Endodermal cell (in vitro differentiated cells): Measurements from ENCODE around the gene DRICH1. TPM values are rescaled to one million over a fixed set of nuclear protein-coding genes. Genes with fewer than 3 reads are reported as not detected.
"Not testable (repeated sequence)": the region's sequence is repeated elsewhere in the genome, so short reads cannot be mapped to it uniquely, and the experiment has no call there.

ENCODE experiments used
- DNase-seq: peaks from one replicate; pipeline ENCODE4 v3.0.0-alpha.2; 2017
- H3K27ac ChIP-seq: 2 replicates; pipeline ENCODE4 v1.5.1; 2013; ENCODE audit warnings: mild to moderate bottlenecking, low read depth, low read length, moderate library complexity
- H3K27me3 ChIP-seq: 2 replicates; pipeline ENCODE4 v1.6.1; 2013; ENCODE audit warnings: mild to moderate bottlenecking, low read length, moderate library complexity; ENCODE audit not compliant: insufficient read depth, control insufficient read depth, poor library complexity, severe bottlenecking
- H3K36me3 ChIP-seq: 2 replicates; pipeline ENCODE4 v1.7.0; 2013; ENCODE audit warnings: mild to moderate bottlenecking, low read length, moderate library complexity; ENCODE audit not compliant: control insufficient read depth, insufficient read depth
- H3K4me1 ChIP-seq: one replicate; pipeline ENCODE4 v1.7.0; 2013; ENCODE audit warnings: low read length; ENCODE audit not compliant: control insufficient read depth, insufficient read depth
- H3K4me3 ChIP-seq: 2 replicates; pipeline ENCODE4 v1.5.1; 2013; ENCODE audit warnings: mild to moderate bottlenecking, low read length, moderate library complexity
- H3K9ac ChIP-seq: 2 replicates; pipeline ENCODE4 v1.6.1; 2013; ENCODE audit warnings: mild to moderate bottlenecking, low read length, moderate library complexity; ENCODE audit not compliant: poor library complexity, severe bottlenecking; ENCODE audit errors: extremely low read depth
- H3K9me3 ChIP-seq: 2 replicates; pipeline ENCODE4 v1.6.1; 2013; ENCODE audit warnings: mild to moderate bottlenecking, low read length, moderate library complexity; ENCODE audit not compliant: control insufficient read depth
- H3K27ac Mint-ChIP-seq: 2 replicates; pipeline ENCODE4 v1.8.0; 2020; ENCODE audit warnings: mixed read lengths
- H3K27me3 Mint-ChIP-seq: 2 replicates; pipeline ENCODE4 v1.8.0; 2021; ENCODE audit warnings: mild to moderate bottlenecking, mixed read lengths; ENCODE audit not compliant: insufficient read depth
- H3K36me3 Mint-ChIP-seq: 2 replicates; pipeline ENCODE4 v1.8.0; 2020; ENCODE audit warnings: low read depth, mixed read lengths
- H3K4me1 Mint-ChIP-seq: 2 replicates; pipeline ENCODE4 v1.8.0; 2020; ENCODE audit warnings: mixed read lengths
- H3K4me3 Mint-ChIP-seq: 2 replicates; pipeline ENCODE4 v1.8.0; 2020; ENCODE audit warnings: mild to moderate bottlenecking, moderate library complexity, mixed read lengths
- H3K9me3 Mint-ChIP-seq: 2 replicates; pipeline ENCODE4 v1.8.0; 2020; ENCODE audit warnings: mild to moderate bottlenecking, mixed read lengths
- CTCF ChIP-seq: fragments of 200-600 bp; sonication (generic); conservative IDR thresholded peaks from 2 replicates; pipeline ENCODE4 v1.5.0; 2021; ENCODE audit warnings: antibody characterized with exemption, mild to moderate bottlenecking
- WGBS, 2 experiments: methylation state at CpG; one replicate each; pipeline versions ENCODE4 v1.1.5 to v1.1.7; 2013; ENCODE audit warnings: missing lambda C conversion rate in 2 of 2, mixed read lengths in 1 of 2; ENCODE audit not compliant: insufficient coverage in 1 of 2, insufficient read length in 1 of 2; 5-methylcytosine and 5-hydroxymethylcytosine counted together
- total RNA-seq, 2 donors: library from RNA; stranded (reverse); fragmentation: NEBNext Ultra II Directional in 1 of 2; extraction: Animal tissue kit (Norgen Biotek cat#: 25700) in 1 of 2; gene quantifications; 2 replicates in 1 of 2; 3 replicates in 1 of 2; pipeline ENCODE4 v1.2.1, GENCODE V29; 2021

Gene DRICH1
- total RNA-seq, 2 donors from 2014 or later = 0.24 TPM; not detected in 1

- DNase-seq = peak; percentile 69
- WGBS, 2 experiments = 74% methylated on average over 4 of the region's 4 CpGs; no CpG with 5 or more reads in 1 of the 2 experiments
- H3K4me1 Mint-ChIP-seq = no peaks in the 10 kb centered on the region
- Histone ChIP-seq H3K27ac (no peak overlapping the region), H3K27me3 (no peaks in the 10 kb centered on the region), H3K9me3 (no peaks in the 10 kb centered on the region), H3K4me3 (no peak overlapping the region), H3K36me3 (no peaks in the 10 kb centered on the region), H3K4me1 (no peaks in the 10 kb centered on the region), H3K9ac (no peak overlapping the region)
- no peak overlapping the region for H3K4me3 Mint-ChIP-seq
- no peak for TF ChIP-seq CTCF
- H3K36me3 Mint-ChIP-seq = no peaks in the 10 kb centered on the region
- peaks cover 31% of the 10 kb centered on the region for H3K27me3 Mint-ChIP-seq
- H3K9me3 Mint-ChIP-seq = no peaks in the 10 kb centered on the region
- H3K27ac Mint-ChIP-seq = no peak overlapping the region
These were observed 57.7 kb downstream of the DRICH1 start for GRCh38 chr22:23574371-23574811.

GRCh38 chr22:23573701-23574235 lies 58.4 kb downstream of the DRICH1 start:
- not testable (repeated sequence) for H3K36me3 ChIP-seq, H3K4me1 Mint-ChIP-seq, H3K27me3 ChIP-seq, H3K4me1 ChIP-seq, H3K9me3 ChIP-seq, H3K36me3 Mint-ChIP-seq, H3K9me3 Mint-ChIP-seq, H3K27ac Mint-ChIP-seq, H3K27ac ChIP-seq, H3K4me3 ChIP-seq, H3K9ac ChIP-seq, H3K4me3 Mint-ChIP-seq
- peaks cover 35% of the 10 kb centered on the region for H3K27me3 Mint-ChIP-seq
- WGBS, 2 experiments = 66 to 72% methylated on average over 4 to 8 of the region's 8 CpGs
- DNase-seq = peak; percentile 18

- not testable (repeated sequence) for H3K27me3 ChIP-seq, H3K27ac Mint-ChIP-seq, H3K36me3 ChIP-seq, H3K9me3 Mint-ChIP-seq, H3K9ac ChIP-seq, H3K4me1 ChIP-seq, H3K36me3 Mint-ChIP-seq, H3K4me3 Mint-ChIP-seq, H3K9me3 ChIP-seq, H3K27ac ChIP-seq, H3K4me3 ChIP-seq, H3K4me1 Mint-ChIP-seq
- H3K27me3 Mint-ChIP-seq = peaks cover 42% of the 10 kb centered on the region
- WGBS, 2 experiments = 84 to 87% methylated on average over 9 to 13 of the region's 13 CpGs
- DNase-seq = peak; percentile 20
These were observed 59.0 kb downstream of the DRICH1 start for GRCh38 chr22:23573106-23573505.

GRCh38 chr22:23571486-23571885 lies 60.6 kb downstream of the DRICH1 start:
- Histone ChIP-seq H3K4me1 (no peaks in the 10 kb centered on the region), H3K9ac (no peak overlapping the region), H3K36me3 (no peaks in the 10 kb centered on the region), H3K4me3 (no peak overlapping the region), H3K27ac (no peak overlapping the region), H3K27me3 (peaks cover 9% of the 10 kb centered on the region), H3K9me3 (no peaks in the 10 kb centered on the region)
- H3K36me3 Mint-ChIP-seq = no peaks in the 10 kb centered on the region
- peaks cover 56% of the 10 kb centered on the region for H3K27me3 Mint-ChIP-seq
- no peak overlapping the region for H3K4me3 Mint-ChIP-seq
- no peaks in the 10 kb centered on the region for H3K9me3 Mint-ChIP-seq
- H3K4me1 Mint-ChIP-seq = no peaks in the 10 kb centered on the region
- peak; percentile 28 for DNase-seq
- WGBS, 2 experiments = 90 to 100% methylated on average over 3 to 4 of the region's 4 CpGs
- TF ChIP-seq CTCF = no peak
- H3K27ac Mint-ChIP-seq = no peak overlapping the region
